GM21576 (cell line): Measurements from ENCODE around the gene DGKZ.

Experiments used
- ATAC-seq: cut with Tn5 transposase; IDR thresholded peaks from one replicate; pipeline ENCODE4 v1.9.1; 2021; ENCODE audit warnings: mild to moderate bottlenecking, moderate library complexity; ENCODE audit not compliant: unreplicated experiment

Gene DGKZ

DNA sequence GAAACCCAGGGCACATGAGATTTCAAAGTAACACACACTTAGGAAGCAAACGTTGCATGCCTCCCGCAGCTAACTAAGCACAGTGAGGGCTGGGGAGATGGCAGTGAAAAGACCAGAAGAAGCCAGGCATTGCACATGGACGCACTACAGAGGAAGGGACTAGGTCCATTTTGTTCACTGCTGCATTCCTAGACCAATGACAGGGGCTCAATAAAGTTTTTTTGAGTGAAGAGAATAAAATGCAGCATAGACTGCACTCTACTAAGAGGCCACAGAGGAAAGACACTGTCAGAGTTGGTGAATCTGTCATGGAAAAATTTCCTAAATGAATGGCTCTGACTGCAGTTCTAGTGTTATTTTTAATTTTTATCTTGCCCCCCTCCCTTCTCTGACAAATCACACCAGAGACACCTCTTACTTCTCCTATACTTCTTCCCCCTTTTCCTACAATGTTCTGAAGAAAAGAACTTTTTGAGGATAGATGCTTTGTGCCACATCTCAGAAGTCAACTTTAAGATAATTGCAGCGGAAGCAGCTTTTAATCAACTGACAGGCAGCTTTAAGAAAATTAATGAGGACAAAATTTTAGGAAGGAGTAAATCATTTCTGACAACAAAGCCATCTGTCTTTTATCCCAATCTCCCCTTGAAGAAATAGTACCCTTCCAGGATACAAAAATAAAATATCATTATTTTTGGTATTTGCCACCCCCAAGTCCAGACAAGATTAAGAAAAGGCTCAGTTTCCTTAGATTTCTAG is 79.1 kb downstream of the DGKZ start:
- ATAC-seq = no peak

GRCh38 chr11:46427364-46427763 is 80.1 kb downstream of the DGKZ start:
- no peak for ATAC-seq

DNA sequence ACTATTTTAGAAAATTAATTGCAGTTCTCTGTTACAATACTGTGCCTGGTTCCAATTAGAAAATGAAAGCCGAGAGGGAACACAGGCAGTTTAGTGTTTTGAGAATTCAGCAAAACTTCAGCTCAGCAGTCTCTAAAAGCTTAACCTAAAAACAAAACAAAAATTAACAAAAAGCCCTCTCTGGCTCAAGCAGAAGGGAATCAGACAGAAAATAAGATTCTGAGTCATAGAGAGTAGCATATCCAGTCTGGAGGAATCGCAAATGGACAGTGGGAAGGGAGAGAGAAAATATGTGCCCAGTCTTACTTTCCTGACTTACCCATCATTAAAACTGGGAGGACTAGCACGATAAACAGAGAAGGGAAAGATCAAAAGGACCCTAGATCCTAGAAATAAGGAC is 82.5 kb downstream of the DGKZ start:
- no peak for ATAC-seq
